A673 (cell line): ENCODE measurements around the gene DPM1. TPM values are rescaled to one million over a fixed set of nuclear protein-coding genes. Genes with fewer than 3 reads are reported as not detected.

Experiments used
- BruUV-seq: library from RNA; stranded (reverse); fragments of 400-500 nt; replicated peaks from 2 replicates; lab custom pipeline; 2021; lab: Mats Ljungman, UMichigan
- CTCF ChIA-PET: fragments of 300-600 bp; sonication (Branson Sonifier 250); formaldehyde crosslinking; loops from one replicate; lab custom pipeline; 2022; ENCODE audit warnings: antibody characterized with exemption; lab: Charles Lee
- POLR2A ChIA-PET: fragments of 300-600 bp; sonication (Branson Sonifier 250); formaldehyde crosslinking; loops from one replicate; lab custom pipeline; 2022; ENCODE audit warnings: antibody characterized with exemption; ENCODE audit not compliant: low non-redundant PET; lab: Charles Lee
- DNase-seq: peaks from one replicate; pipeline ENCODE4 v3.0.0-alpha.2; 2015; ENCODE audit warnings: low spot score
- H3K27ac ChIP-seq: fragments of 200-600 bp; sonication (generic); 2 replicates; pipeline ENCODE4 v1.5.1; 2016; ENCODE audit warnings: mixed run types, low read depth, mild to moderate bottlenecking, mixed read lengths, antibody characterized with exemption, low read length; ENCODE audit not compliant: poor library complexity, severe bottlenecking
- H3K27me3 ChIP-seq: fragments of 200-600 bp; sonication (generic); replicated peaks from 2 replicates; pipeline ENCODE4 v1.6.1; 2017; ENCODE audit warnings: mixed run types, low read depth, mild to moderate bottlenecking, mixed read lengths, antibody characterized with exemption, low read length; ENCODE audit not compliant: insufficient read depth, poor library complexity
- H3K36me3 ChIP-seq: fragments of 200-600 bp; sonication (generic); 2 replicates; pipeline ENCODE4 v1.6.1; 2016; ENCODE audit warnings: mixed run types, mild to moderate bottlenecking, mixed read lengths, antibody characterized with exemption, low read length; ENCODE audit not compliant: insufficient read depth, poor library complexity, severe bottlenecking
- H3K4me1 ChIP-seq: fragments of 200-600 bp; sonication (generic); 2 replicates; pipeline ENCODE4 v1.6.1; 2017; ENCODE audit warnings: mixed run types, mild to moderate bottlenecking, mixed read lengths, antibody characterized with exemption, low read length; ENCODE audit not compliant: insufficient read depth, poor library complexity, severe bottlenecking
- H3K4me3 ChIP-seq: fragments of 200-600 bp; sonication (generic); 2 replicates; pipeline ENCODE4 v1.5.1; 2016; ENCODE audit warnings: low read depth, mixed run types, mild to moderate bottlenecking, mixed read lengths, low read length; ENCODE audit not compliant: poor library complexity, severe bottlenecking
- H3K9me3 ChIP-seq: fragments of 200-600 bp; sonication (generic); 2 replicates; pipeline ENCODE4 v1.6.1; 2016; ENCODE audit warnings: mixed run types, low read depth, mild to moderate bottlenecking, mixed read lengths, antibody characterized with exemption, low read length; ENCODE audit not compliant: poor library complexity, severe bottlenecking
- CTCF ChIP-seq: fragments of 300-800, 200-600 bp; sonication (generic); conservative IDR thresholded peaks from 2 replicates; pipeline ENCODE4 v1.5.1; 2017; ENCODE audit warnings: low read depth, mild to moderate bottlenecking, antibody characterized with exemption, low read length, moderate library complexity, mixed read lengths
- EZH2 ChIP-seq: fragments of 200-600 bp; sonication (generic); IDR thresholded peaks from 2 replicates; pipeline ENCODE4 v1.6.1; 2017; ENCODE audit warnings: borderline replicate concordance, low read depth, mild to moderate bottlenecking, mixed read lengths, antibody characterized with exemption, low read length; ENCODE audit not compliant: poor library complexity, severe bottlenecking
- intact Hi-C: fragments of 100-400 bp; cut with micrococcal nuclease; formaldehyde crosslinking; loops from one replicate; pipeline ENCODE4 v1.10.0; 2022; ENCODE audit not compliant: unreplicated experiment
- total RNA-seq: library from RNA; stranded (reverse); gene quantifications from 2 replicates; pipeline ENCODE4 v1.2.3, GENCODE V29; 2021

DPM1 gene
- total RNA-seq, 1 experiment from 2014 or later = 65.5 TPM

GRCh38 chr20:50977066-50978021 is 19.0 kb upstream of the DPM1 start:
- intact Hi-C loops = no loop called here
- POLR2A ChIA-PET = no interaction called here
- Histone ChIP-seq H3K4me3 (no peak overlapping the region), H3K4me1 (no peaks in the 10 kb centered on the region), H3K36me3 (no peaks in the 10 kb centered on the region), H3K27me3 (no peaks in the 10 kb centered on the region), H3K27ac (no peak overlapping the region), H3K9me3 (no peaks in the 10 kb centered on the region)
- TF ChIP-seq CTCF (no peak), EZH2 (no peak)
- no TSS peak for BruUV-seq
- CTCF ChIA-PET = interaction anchor here (0.6 kb wide), 1 partner anchor 24 kb away, joined by 4 read pairs; no protein-coding TSS in a partner anchor
- no peak for DNase-seq

DNA sequence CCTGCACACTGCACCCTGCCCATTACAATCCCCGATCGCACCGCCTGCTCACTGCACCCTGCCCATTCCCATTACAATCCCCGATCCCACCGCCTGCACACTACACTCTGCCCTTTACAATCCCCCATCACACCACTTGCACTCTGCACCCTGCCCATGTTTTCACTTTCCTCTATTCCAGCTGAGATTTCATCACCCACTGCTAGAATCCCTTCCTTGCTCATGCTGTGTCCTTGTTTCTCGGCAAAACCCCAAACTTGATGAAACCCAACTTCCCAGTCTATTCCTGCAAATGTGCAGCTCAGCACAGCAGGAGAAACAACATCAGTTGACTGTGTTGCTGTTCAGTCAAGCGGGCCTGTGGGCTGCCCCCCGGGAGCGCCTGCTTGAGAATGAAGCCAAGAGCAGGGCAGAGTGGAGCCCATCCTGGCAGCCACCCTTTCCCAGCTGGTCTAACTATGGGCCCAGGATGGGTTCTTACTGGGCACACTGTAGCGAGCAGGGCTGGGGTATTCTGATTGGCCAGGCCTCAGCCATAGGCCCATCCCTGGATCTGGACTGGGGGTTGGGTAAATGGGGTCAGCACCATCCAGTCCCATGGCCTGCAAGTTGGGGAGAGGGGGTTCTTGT is 17.5 kb upstream of the DPM1 start:
- Histone ChIP-seq H3K4me3 (no peak overlapping the region), H3K36me3 (no peaks in the 10 kb centered on the region), H3K4me1 (no peaks in the 10 kb centered on the region), H3K27ac (no peak overlapping the region), H3K27me3 (no peaks in the 10 kb centered on the region), H3K9me3 (no peaks in the 10 kb centered on the region)
- CTCF ChIA-PET = no interaction called here
- intact Hi-C loops = no loop called here
- no peak for DNase-seq
- no peak for TF ChIP-seq CTCF
- TF ChIP-seq EZH2 = no peak
- POLR2A ChIA-PET = interaction anchor here (0.6 kb wide), 1 partner anchor 183 kb away, joined by 4 read pairs; no protein-coding TSS in a partner anchor
- BruUV-seq = no TSS peak

GRCh38 chr20:50969912-50970311 is 11.6 kb upstream of the DPM1 start:
- no peak for DNase-seq
- Histone ChIP-seq H3K36me3 (no peaks in the 10 kb centered on the region), H3K27me3 (no peaks in the 10 kb centered on the region), H3K4me1 (no peaks in the 10 kb centered on the region), H3K9me3 (no peaks in the 10 kb centered on the region), H3K4me3 (no peak overlapping the region), H3K27ac (no peak overlapping the region)
- ChIA-PET CTCF (no interaction called here), POLR2A (no interaction called here)
- no TSS peak for BruUV-seq
- intact Hi-C loops = no loop called here
- TF ChIP-seq CTCF (no peak), EZH2 (no peak)
